ENCODE results near the gene RAMAC.

DNA sequence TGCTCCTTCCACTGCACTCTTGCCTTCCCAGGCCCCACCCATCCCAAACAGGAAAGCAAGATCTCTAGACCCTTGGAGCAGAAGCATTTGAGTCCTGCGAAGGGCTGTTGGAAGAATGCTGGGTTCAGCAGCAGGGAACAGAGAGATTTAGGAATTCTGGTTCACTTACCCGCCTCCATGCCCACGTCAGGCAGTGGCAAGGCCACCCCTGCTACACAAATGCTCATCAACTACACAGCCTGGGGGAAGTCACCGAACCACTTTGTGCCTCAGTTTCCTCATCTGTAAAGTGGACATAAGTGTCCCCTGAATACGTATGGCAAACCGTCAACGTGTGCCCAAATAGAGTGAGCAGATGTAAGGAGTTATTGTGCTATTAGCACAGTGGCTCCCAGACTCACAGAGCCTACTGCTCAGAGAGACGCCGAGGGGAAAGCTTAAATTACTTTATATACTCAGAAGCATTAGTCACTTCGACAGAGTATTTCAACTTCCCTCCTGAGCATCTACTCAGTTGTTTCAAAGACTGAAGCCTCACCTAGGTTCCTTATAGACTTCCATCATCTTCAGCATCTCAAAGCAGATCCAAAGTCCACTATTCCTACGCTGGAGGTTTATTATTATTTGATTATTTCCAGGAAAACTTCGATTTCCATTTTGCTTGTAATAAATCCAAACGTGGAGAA, 34.4 kb upstream of the RAMAC start:
- TF ChIP-seq, protein P1, sequence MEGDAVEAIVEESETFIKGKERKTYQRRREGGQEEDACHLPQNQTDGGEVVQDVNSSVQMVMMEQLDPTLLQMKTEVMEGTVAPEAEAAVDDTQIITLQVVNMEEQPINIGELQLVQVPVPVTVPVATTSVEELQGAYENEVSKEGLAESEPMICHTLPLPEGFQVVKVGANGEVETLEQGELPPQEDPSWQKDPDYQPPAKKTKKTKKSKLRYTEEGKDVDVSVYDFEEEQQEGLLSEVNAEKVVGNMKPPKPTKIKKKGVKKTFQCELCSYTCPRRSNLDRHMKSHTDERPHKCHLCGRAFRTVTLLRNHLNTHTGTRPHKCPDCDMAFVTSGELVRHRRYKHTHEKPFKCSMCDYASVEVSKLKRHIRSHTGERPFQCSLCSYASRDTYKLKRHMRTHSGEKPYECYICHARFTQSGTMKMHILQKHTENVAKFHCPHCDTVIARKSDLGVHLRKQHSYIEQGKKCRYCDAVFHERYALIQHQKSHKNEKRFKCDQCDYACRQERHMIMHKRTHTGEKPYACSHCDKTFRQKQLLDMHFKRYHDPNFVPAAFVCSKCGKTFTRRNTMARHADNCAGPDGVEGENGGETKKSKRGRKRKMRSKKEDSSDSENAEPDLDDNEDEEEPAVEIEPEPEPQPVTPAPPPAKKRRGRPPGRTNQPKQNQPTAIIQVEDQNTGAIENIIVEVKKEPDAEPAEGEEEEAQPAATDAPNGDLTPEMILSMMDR (IDR thresholded peaks at IDR 0.05): no peak
- no peak for TF ChIP-seq POLR2A (IDR thresholded peaks at IDR 0.05)
